ENCODE measurements around the gene RNF19B. TPM values are rescaled to one million over a fixed set of nuclear protein-coding genes. Genes with fewer than 3 reads are reported as not detected.

The RNF19B gene
- total and polyA plus RNA-seq, 2 experiments from 2014 or later: 15.8 to 17.8 TPM

- DNase-seq (ENCODE audit: low read depth in 1 of 2, low spot score in 1 of 2): peak; percentile 44 to 75
- H3K27ac ChIP-seq: peak overlapping the region; percentile 36
- no peaks in the 10 kb centered on the region for H3K36me3 ChIP-seq
- H3K27me3 ChIP-seq: peaks cover 8% of the 10 kb centered on the region
- H3K4me1 ChIP-seq (ENCODE audit: low read depth): peaks cover 12% of the 10 kb centered on the region
- TF ChIP-seq, protein P1, sequence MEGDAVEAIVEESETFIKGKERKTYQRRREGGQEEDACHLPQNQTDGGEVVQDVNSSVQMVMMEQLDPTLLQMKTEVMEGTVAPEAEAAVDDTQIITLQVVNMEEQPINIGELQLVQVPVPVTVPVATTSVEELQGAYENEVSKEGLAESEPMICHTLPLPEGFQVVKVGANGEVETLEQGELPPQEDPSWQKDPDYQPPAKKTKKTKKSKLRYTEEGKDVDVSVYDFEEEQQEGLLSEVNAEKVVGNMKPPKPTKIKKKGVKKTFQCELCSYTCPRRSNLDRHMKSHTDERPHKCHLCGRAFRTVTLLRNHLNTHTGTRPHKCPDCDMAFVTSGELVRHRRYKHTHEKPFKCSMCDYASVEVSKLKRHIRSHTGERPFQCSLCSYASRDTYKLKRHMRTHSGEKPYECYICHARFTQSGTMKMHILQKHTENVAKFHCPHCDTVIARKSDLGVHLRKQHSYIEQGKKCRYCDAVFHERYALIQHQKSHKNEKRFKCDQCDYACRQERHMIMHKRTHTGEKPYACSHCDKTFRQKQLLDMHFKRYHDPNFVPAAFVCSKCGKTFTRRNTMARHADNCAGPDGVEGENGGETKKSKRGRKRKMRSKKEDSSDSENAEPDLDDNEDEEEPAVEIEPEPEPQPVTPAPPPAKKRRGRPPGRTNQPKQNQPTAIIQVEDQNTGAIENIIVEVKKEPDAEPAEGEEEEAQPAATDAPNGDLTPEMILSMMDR (IDR thresholded peaks at IDR 0.05; ENCODE audit: low read depth, low read length): no peak
- H3K4me3 ChIP-seq: peak overlapping the region; percentile 64
- no peaks in the 10 kb centered on the region for H3K9me3 ChIP-seq (ENCODE audit: low read depth)
Measured at GRCh38 chr1:32963746-32964460, 706 bp downstream of the RNF19B start.

GRCh38 chr1:32962248-32962896, 2.2 kb downstream of the RNF19B start:
- H3K27ac ChIP-seq: no peak overlapping the region
- H3K4me1 ChIP-seq (ENCODE audit: low read depth): peaks cover 12% of the 10 kb centered on the region
- H3K27me3 ChIP-seq: peaks cover 8% of the 10 kb centered on the region
- TF ChIP-seq, protein P1 (IDR thresholded peaks at IDR 0.05; ENCODE audit: low read depth, low read length): no peak
- H3K9me3 ChIP-seq (ENCODE audit: low read depth): no peaks in the 10 kb centered on the region
- peak overlapping the region; percentile 64 for H3K4me3 ChIP-seq
- DNase-seq (ENCODE audit: low read depth in 1 of 2, low spot score in 1 of 2): no peak
- no peaks in the 10 kb centered on the region for H3K36me3 ChIP-seq

DNA sequence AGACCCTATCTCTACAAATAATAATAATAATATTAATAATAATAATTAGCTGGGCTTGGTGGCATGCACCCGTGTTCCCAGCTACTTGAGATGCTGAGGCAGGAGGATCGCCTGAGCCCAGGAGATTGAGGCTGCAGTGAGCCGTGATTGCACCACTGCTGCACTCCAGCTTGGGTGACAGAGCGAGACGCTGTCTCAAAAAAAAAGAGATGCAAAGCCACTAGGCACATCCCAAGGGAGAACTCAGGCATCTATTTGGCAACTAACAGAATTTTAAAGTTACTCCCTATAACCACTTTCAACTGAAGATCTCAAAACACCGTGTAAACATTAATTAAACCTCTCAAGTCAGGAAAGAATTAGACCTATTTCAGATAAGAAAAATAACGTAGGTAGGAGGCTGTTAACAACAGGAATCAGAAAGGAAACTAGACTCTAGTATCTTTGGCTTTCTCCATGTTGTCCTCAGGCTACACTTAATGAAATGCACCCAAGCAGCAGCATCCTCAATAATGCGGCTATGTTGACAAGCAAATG, 3.7 kb downstream of the RNF19B start:
- TF ChIP-seq, protein P1 (IDR thresholded peaks at IDR 0.05; ENCODE audit: low read depth, low read length): no peak
- Histone ChIP-seq H3K9me3 (ENCODE audit: low read depth) (no peaks in the 10 kb centered on the region), H3K27ac (no peak overlapping the region)

DNA sequence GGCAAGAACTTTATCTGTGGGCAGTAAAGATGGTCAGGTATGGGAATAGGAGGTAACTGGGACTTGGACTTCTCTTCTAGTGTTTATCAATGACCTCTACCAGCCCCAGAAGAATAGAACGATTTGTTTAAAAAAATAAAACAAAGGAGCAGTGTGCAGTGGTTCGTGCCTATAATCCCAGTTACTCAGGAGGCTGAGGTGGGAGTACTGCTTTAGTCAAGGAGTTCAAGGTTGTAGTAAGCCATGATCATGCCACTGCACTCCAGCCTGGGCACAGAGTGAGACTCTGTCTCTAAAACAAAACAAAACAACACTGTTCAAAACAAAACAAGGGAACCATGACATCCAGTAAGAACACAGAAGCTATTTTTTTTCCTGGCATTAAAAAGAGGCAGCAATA, 4.3 kb downstream of the RNF19B start:
- TF ChIP-seq, protein P1 (IDR thresholded peaks at IDR 0.05; ENCODE audit: low read depth, low read length): no peak
- no peak for DNase-seq (ENCODE audit: low read depth in 1 of 2, low spot score in 1 of 2)
- Histone ChIP-seq H3K27ac (no peak overlapping the region), H3K4me3 (no peak overlapping the region), H3K4me1 (ENCODE audit: low read depth) (peaks cover 12% of the 10 kb centered on the region), H3K27me3 (no peaks in the 10 kb centered on the region), H3K36me3 (no peaks in the 10 kb centered on the region), H3K9me3 (ENCODE audit: low read depth) (no peaks in the 10 kb centered on the region)

More for the DNA sequence above, 3.7 kb downstream of the RNF19B start:
- H3K4me3 ChIP-seq: no peak overlapping the region
- no peaks in the 10 kb centered on the region for H3K36me3 ChIP-seq
- H3K27me3 ChIP-seq: no peaks in the 10 kb centered on the region
- H3K4me1 ChIP-seq (ENCODE audit: low read depth): peaks cover 12% of the 10 kb centered on the region
- DNase-seq (ENCODE audit: low read depth in 1 of 2, low spot score in 1 of 2): no peak

DNA sequence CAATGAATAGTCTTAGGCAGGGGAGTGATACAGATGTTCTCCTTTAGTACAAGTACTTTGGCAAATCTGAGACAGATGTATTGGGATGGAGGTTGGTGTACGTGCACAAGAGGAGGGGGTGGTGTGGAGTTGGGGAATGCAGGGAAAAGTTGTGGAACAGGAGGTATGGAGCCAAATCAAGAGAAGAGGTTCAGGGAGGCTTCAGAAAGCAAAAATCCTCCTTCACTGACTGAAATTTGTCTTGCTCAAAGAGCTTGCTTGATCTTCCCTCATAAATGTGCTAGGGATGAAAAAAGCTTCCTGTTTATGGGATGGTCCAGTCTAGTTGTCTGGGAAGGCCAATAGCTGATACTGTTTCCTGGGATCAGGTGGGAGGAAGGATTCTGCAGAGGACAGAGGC, 5.8 kb downstream of the RNF19B start:
- Histone ChIP-seq H3K9me3 (ENCODE audit: low read depth) (no peaks in the 10 kb centered on the region), H3K36me3 (no peaks in the 10 kb centered on the region), H3K27me3 (no peaks in the 10 kb centered on the region), H3K4me3 (no peak overlapping the region), H3K27ac (no peak overlapping the region), H3K4me1 (ENCODE audit: low read depth) (peaks cover 12% of the 10 kb centered on the region)
- TF ChIP-seq, protein P1 (IDR thresholded peaks at IDR 0.05; ENCODE audit: low read depth, low read length): no peak
- no peak for DNase-seq (ENCODE audit: low read depth in 1 of 2, low spot score in 1 of 2)
